Brain microvascular endothelial cell (primary cell): Measurements from ENCODE around the gene LPAR3.
A peak's percentile ranks its signal among the peaks of the same experiment; 100 is the strongest.

Experiments
- DNase-seq: peaks from one replicate; pipeline ENCODE4 v3.0.0-alpha.2; 2020
- H3K27ac ChIP-seq: fragments of 250-450 bp; sonication (Bioruptor Pico); 2 replicates; pipeline ENCODE4 v1.5.1; 2020; ENCODE audit warnings: mild to moderate bottlenecking, moderate library complexity
- H3K27me3 ChIP-seq: fragments of 250-450 bp; sonication (Bioruptor Pico); replicated peaks from 2 replicates; pipeline ENCODE4 v1.5.1; 2020; ENCODE audit warnings: mild to moderate bottlenecking
- H3K36me3 ChIP-seq: fragments of 250-450 bp; sonication (Bioruptor Pico); replicated peaks from 2 replicates; pipeline ENCODE4 v1.5.1; 2020; ENCODE audit warnings: mild to moderate bottlenecking
- H3K4me3 ChIP-seq: 2 replicates; pipeline ENCODE4 v1.5.1; 2011; ENCODE audit warnings: low read depth, mild to moderate bottlenecking, control low read depth, low read length, moderate library complexity
- CTCF ChIP-seq: IDR thresholded peaks from 2 replicates; pipeline ENCODE4 v1.5.1; 2011; ENCODE audit warnings: low read depth, mild to moderate bottlenecking, moderate library complexity, low read length, control low read depth, inconsistent platforms; ENCODE audit errors: missing control alignments
- in situ Hi-C: cut with HindIII; loops from 2 replicates; pipeline ENCODE4 v1.10.0; 2017; ENCODE audit warnings: low sequenced_read_pairs, low pct_ligation_motif_present

The LPAR3 gene

GRCh38 chr1:84892705-84893618, at the start of gene LPAR3:
Gene LPAR3 (minus strand): TSS chr1:84893206. CDS start chr1:84866120, 27,086 bp downstream.
- in situ Hi-C loops: no loop called here
- Histone ChIP-seq H3K36me3 (no peaks in the 10 kb centered on the region), H3K27ac (no peak within 1 kb of the TSS), H3K4me3 (peak within 1 kb of the TSS; percentile 49), H3K27me3 (peaks cover 40% of the 10 kb centered on the region)
- no peak for TF ChIP-seq CTCF
- no peak for DNase-seq

- no peaks in the 10 kb centered on the region for H3K36me3 ChIP-seq
- no peak for DNase-seq
- H3K4me3 ChIP-seq: no peak overlapping the region
- H3K27me3 ChIP-seq: peaks cover 10% of the 10 kb centered on the region
- in situ Hi-C loops: no loop called here
- no peak overlapping the region for H3K27ac ChIP-seq
- TF ChIP-seq CTCF: no peak
Observed at GRCh38 chr1:84941843-84942242, 48.8 kb upstream of the LPAR3 start.

GRCh38 chr1:84940481-84940880, 47.5 kb upstream of the LPAR3 start:
- Histone ChIP-seq H3K27ac (no peak overlapping the region), H3K36me3 (no peaks in the 10 kb centered on the region), H3K27me3 (peaks cover 10% of the 10 kb centered on the region), H3K4me3 (no peak overlapping the region)
- TF ChIP-seq CTCF: no peak
- in situ Hi-C loops: no loop called here
- DNase-seq: no peak

- Histone ChIP-seq H3K27me3 (peaks cover 10% of the 10 kb centered on the region), H3K4me3 (no peak overlapping the region), H3K27ac (no peak overlapping the region), H3K36me3 (no peaks in the 10 kb centered on the region)
- in situ Hi-C loops: loop anchor here (10.0 kb wide), 1 partner anchor 165 kb away; no protein-coding TSS in a partner anchor
- no peak for TF ChIP-seq CTCF
- DNase-seq: no peak
Observed at GRCh38 chr1:84939761-84940160, 46.8 kb upstream of the LPAR3 start.

GRCh38 chr1:84939151-84939550, 46.1 kb upstream of the LPAR3 start:
- no peak overlapping the region for H3K4me3 ChIP-seq
- DNase-seq: no peak
- in situ Hi-C loops: loop anchor here (10.0 kb wide), 1 partner anchor 164 kb away; no protein-coding TSS in a partner anchor

More at GRCh38 chr1:84939151-84939550, 46.1 kb upstream of the LPAR3 start:
- Histone ChIP-seq H3K27ac (no peak overlapping the region), H3K36me3 (no peaks in the 10 kb centered on the region), H3K27me3 (peaks cover 10% of the 10 kb centered on the region)
- no peak for TF ChIP-seq CTCF
